ENCODE measurements around the gene TET2. TPM values are rescaled to one million over a fixed set of nuclear protein-coding genes. Genes with fewer than 3 reads are reported as not detected.

TET2 gene
- 10.5 and 20.5 TPM in 2 replicates for total RNA-seq

GRCh38 chr4:105146276-105147015 is at the start of gene TET2:
Gene TET2 (plus strand): TSS chr4:105146876. CDS start chr4:105233943, 87,067 bp downstream.

Small RNA genes lying within 50 kb of the gene (small RNA-seq; reads per million reads assigned to genes)
- not detected for gene RF00322 (ENCODE audit: low replicate concordance)
- not detected for gene RN7SL89P (ENCODE audit: low replicate concordance)
